Measurements from ENCODE around the gene KIF2C. TPM values are rescaled to one million over a fixed set of nuclear protein-coding genes. Genes with fewer than 3 reads are reported as not detected.

The KIF2C gene
- total and polyA plus RNA-seq, 9 of the 15 experiments (the other 6 are each of a cell fraction or from before 2014, with no cell fraction given) = 84.9 to 226 (median 169) TPM

GRCh38 chr1:44721485-44722361 lies 17.9 kb upstream of the KIF2C start (continued):
- peak; percentile 13; the same call in 1 of the 2 replicates for TF ChIP-seq ADNP (tag; IDR thresholded peaks at IDR 0.05)
- TF ChIP-seq NR4A1 (CRISPR knock-in tag; IDR thresholded peaks at IDR 0.05) = peak; percentile 92
- TF ChIP-seq NR4A1 (tag; IDR thresholded peaks at IDR 0.05) = peak; percentile 80
- peak; percentile 92 for TF ChIP-seq ZFP1 (CRISPR knock-in tag; IDR thresholded peaks at IDR 0.05)
- TF ChIP-seq ZNF444 (CRISPR knock-in tag; IDR thresholded peaks at IDR 0.05) = peak; percentile 98
- peak; percentile 72 for TF ChIP-seq DIDO1 (tag; IDR thresholded peaks at IDR 0.05; ENCODE audit: low read depth)
- TF ChIP-seq ATF6 (CRISPR knock-in tag; IDR thresholded peaks at IDR 0.05) = peak; percentile 99
- TF ChIP-seq KDM1A (IDR thresholded peaks at IDR 0.05) = peak; percentile 65 to 72
- no peak for TF ChIP-seq ZBTB5 (IDR thresholded peaks at IDR 0.05)
- no peak for TF ChIP-seq CBX2 (IDR thresholded peaks at IDR 0.05; ENCODE audit: insufficient read depth, low read length, poor library complexity, severe bottlenecking)
- TF ChIP-seq BCOR (IDR thresholded peaks at IDR 0.05) = peak; percentile 86
- TF ChIP-seq ZNF3 (CRISPR knock-in tag; IDR thresholded peaks at IDR 0.05) = peak; percentile 99
- TF ChIP-seq TOE1 (IDR thresholded peaks at IDR 0.05; ENCODE audit: borderline replicate concordance) = peak; percentile 92
- peak; percentile 99; the same call in 1 of the 2 replicates for TF ChIP-seq TOE1 (CRISPR knock-in tag; IDR thresholded peaks at IDR 0.05; ENCODE audit: borderline replicate concordance, low read depth)
- TF ChIP-seq ZFP36 (IDR thresholded peaks at IDR 0.05; ENCODE audit: low read depth, low read length, partially characterized antibody) = peak; percentile 83
- TF ChIP-seq TRIM25 (IDR thresholded peaks at IDR 0.05; ENCODE audit: borderline replicate concordance) = no peak
- TF ChIP-seq HNRNPUL1 (IDR thresholded peaks at IDR 0.05; ENCODE audit: low read length) = peak; percentile 99
- TF ChIP-seq ZNF785 (CRISPR knock-in tag; IDR thresholded peaks at IDR 0.05) = 0 out of 2 replicates have a peak, but pooled peaks have one; percentile 51
- peak; percentile 56; the same call in 1 of the 2 replicates for TF ChIP-seq PHF8 (IDR thresholded peaks at IDR 0.05; ENCODE audit: borderline replicate concordance, low read length)
- TF ChIP-seq MAZ (CRISPR knock-in tag; conservative IDR thresholded peaks at IDR 0.05 in 1 of 2, IDR thresholded peaks at IDR 0.05 in 1 of 2) = peak; percentile 97 to 99
- peak; percentile 100 for TF ChIP-seq GTF2A2 (tag; IDR thresholded peaks at IDR 0.05)
- peak; percentile 84 for TF ChIP-seq FOSL1 (tag; conservative IDR thresholded peaks at IDR 0.05)
- 0 out of 2 replicates have a peak, but pooled peaks have one; percentile 27 for TF ChIP-seq CC2D1A (IDR thresholded peaks at IDR 0.05)

Data from K562 (cell line).